GM12865 (cell line): ENCODE results near the gene ADAMTS17.

Experiments
- DNase-seq: peaks from one replicate; pipeline ENCODE4 v3.0.0; 2010; ENCODE audit warnings: low read depth
- H3K4me3 ChIP-seq: 2 replicates; pipeline ENCODE4 v1.5.1; 2011; ENCODE audit warnings: mild to moderate bottlenecking, low read depth, low read length, control low read depth
- TF ChIP-seq, protein P1 (sequence below): IDR thresholded peaks from 2 replicates; pipeline ENCODE4 v1.5.1; 2011; ENCODE audit warnings: low read length, control low read depth, low read depth, inconsistent platforms; ENCODE audit not compliant: insufficient read depth; ENCODE audit errors: missing control alignments

ADAMTS17 gene

DNA sequence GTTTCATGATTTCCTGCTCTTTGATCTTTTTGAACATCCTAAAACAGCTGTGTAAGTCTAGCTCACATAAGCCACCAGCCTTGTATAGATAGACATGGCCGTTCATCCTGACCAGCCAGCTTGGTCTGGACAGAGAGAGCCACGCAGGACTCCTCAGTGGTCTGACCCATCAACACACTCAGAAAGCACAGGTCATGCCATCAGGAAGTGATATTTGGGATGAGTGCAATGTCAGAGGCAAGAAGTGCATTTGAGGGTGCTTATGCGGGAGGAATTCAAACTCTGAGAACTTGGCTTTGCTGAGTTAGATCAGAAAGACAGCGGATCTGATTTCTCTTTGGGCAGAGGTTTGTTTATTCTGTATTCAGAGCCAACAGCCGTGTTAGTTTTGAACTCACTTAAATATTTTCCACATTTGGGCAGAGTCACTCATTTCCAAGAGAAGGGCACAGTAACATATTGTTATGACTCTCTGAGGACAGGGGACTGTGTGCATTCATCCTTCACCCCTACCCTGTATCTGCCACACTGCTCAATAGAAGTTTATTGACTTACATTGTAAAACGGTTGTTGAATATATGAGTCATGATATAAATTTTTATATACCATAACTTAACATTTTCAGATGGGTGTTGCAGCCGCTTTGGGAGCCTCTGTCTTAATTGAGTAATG is 383.2 kb downstream of the ADAMTS17 start:
- DNase-seq = no peak
- TF ChIP-seq, protein P1, sequence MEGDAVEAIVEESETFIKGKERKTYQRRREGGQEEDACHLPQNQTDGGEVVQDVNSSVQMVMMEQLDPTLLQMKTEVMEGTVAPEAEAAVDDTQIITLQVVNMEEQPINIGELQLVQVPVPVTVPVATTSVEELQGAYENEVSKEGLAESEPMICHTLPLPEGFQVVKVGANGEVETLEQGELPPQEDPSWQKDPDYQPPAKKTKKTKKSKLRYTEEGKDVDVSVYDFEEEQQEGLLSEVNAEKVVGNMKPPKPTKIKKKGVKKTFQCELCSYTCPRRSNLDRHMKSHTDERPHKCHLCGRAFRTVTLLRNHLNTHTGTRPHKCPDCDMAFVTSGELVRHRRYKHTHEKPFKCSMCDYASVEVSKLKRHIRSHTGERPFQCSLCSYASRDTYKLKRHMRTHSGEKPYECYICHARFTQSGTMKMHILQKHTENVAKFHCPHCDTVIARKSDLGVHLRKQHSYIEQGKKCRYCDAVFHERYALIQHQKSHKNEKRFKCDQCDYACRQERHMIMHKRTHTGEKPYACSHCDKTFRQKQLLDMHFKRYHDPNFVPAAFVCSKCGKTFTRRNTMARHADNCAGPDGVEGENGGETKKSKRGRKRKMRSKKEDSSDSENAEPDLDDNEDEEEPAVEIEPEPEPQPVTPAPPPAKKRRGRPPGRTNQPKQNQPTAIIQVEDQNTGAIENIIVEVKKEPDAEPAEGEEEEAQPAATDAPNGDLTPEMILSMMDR = no peak
- H3K4me3 ChIP-seq = no peak overlapping the region

DNA sequence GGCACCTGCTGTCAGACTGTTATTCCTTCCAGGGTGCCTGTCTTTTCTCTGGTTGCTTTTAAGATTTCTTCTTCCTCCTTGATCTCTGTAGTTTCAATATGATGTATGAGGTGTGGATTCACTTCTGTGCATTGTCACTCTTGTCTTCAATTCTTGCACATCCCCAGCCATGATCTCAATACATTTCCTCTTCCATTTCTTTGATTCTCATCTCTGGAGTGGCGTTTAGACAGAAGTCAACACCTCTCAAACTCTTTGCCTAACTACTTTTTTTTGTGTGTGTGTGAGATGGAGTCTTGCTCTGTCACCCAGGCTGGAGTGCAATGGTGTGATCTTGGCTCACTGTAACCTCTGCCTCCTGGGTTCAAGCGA is 384.1 kb downstream of the ADAMTS17 start:
- DNase-seq = no peak

DNA sequence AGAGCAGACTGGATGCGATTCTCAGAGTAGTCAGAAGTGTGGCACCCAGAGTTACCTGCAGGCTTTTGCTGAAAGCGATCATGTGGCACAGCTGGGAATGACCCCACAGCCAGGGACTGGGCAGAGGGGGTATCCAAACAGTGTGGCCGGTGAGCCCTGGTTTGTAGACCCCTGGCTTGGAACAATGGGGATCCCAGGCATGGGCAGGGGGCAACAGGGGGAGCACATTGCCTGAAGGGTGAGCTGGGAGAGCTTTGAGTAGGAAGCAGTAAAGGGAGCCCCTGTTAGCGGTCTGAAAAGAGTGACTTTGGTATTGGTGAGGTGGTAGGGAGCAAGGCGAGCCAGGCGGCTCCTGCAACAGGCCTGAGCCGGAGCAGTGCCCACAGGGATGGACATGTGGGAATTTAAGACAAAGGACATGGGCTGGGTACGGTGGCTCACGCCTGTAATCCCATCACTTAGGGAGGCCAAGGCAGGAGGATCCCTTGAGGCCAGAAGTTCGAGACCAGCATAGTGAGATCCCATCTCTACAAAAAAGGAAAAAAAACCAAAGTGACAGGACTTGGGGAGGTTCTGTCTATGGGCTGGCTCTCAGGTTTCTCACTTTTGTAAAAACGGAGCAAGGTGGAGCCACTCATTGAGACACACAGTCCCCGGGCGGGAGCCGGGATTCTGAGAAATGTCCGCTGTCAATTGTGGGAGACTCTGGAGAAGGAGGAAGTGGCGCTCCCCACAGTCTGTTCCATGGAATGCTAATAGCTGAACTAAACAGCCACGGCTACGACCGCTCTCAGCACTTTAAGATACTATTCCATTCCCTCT is 384.7 kb downstream of the ADAMTS17 start:
- TF ChIP-seq, protein P1 = no peak
- DNase-seq = no peak
- no peak overlapping the region for H3K4me3 ChIP-seq

More for the DNA sequence above, 384.1 kb downstream of the ADAMTS17 start:
- H3K4me3 ChIP-seq = no peak overlapping the region
- TF ChIP-seq, protein P1 = no peak

DNA sequence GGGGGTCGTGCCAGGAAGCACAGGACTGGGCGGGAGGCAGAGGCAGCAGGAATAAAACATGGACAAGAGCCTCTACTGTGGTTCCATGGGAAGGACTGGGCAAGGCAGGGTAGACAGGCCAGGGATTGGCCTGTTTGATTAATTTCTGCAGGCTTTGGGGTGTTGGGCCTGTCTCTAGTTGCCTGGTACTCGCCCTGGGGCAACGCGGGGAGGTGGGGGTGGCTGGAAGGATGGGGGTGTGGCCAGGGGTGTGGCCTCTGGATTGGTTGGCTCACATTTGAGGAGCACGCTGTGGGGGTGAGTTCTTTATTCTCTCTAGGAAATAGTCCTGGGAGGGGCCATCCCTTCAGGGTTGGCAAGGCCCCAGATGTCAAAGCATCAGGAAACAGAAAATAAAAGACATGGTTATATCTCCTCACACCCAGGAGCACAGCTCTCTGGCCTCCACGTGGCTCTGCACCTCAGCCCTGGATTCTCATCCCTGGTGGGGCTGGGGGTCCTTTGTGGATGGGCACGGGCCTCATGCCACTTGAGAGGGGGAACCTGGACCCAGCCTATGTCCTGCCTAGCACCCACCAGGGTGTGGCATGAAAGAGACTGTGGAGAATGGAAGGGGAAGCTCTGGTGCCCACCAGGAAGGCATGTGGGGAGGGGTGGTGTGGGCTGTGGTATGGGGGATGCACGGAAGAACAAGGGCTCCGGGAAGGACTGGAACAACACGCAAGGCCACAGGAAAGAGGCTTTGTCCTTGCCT is 385.6 kb downstream of the ADAMTS17 start:
- no peak overlapping the region for H3K4me3 ChIP-seq
- DNase-seq = no peak
- TF ChIP-seq, protein P1 = no peak

DNA sequence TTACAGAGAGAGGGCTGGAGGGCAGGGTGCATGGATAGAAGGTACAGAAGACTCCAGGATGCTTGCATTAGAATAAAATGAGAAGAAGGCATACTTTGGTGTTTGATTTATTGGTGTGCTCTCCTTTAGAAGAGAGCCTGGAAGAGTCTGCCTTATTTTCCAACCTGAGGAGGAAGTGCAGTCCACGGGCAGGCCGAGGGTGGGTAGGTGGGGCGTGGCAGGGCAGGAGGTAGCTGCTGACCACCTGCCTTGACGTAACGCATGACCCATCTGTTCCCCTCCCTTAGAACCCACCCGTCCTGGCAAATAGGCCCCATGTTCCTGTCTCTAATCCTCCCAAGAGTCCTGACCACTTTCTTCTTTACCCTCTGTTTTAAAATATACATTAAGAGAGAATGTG is 386.2 kb downstream of the ADAMTS17 start:
- DNase-seq = no peak
- no peak overlapping the region for H3K4me3 ChIP-seq
- TF ChIP-seq, protein P1 = no peak

DNA sequence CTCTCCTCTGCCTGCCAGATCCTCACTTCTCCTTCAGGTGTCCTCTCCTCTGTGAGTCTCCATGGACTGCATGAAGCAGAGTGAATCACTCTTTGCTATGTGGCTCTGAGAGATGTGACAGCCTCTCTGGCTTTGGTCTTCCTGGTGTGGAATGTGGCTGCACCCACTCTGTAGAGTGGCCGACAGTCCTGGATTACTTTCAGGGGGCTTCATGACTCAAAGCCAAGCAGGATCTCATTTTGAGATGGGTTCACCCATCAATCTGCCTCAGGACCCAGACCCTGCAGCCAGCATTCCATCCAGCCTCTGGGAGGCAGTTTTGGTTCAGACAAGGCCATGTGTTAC is 386.6 kb downstream of the ADAMTS17 start:
- TF ChIP-seq, protein P1 = no peak
- DNase-seq = no peak
- H3K4me3 ChIP-seq = no peak overlapping the region
